Activated T-cell treated with anti-CD3 and anti-CD28 coated beads, Interleukin-2, amount 50 U/mL, for 24 hours (primary cell): ENCODE measurements around the gene NDUFB5.
A peak's percentile ranks its signal among the peaks of the same experiment; 100 is the strongest.

ENCODE experiments used
- DNase-seq: peaks from one replicate; pipeline ENCODE4 v3.0.0-alpha.2; 2020
- H3K27ac Mint-ChIP-seq: 2 replicates; pipeline ENCODE4 v1.8.0; 2020; ENCODE audit warnings: mild to moderate bottlenecking, mixed read lengths
- H3K27me3 Mint-ChIP-seq: 2 replicates; pipeline ENCODE4 v1.8.0; 2020; ENCODE audit warnings: mixed read lengths
- H3K36me3 Mint-ChIP-seq: 2 replicates; pipeline ENCODE4 v1.8.0; 2020; ENCODE audit warnings: low read depth, mixed read lengths
- H3K4me1 Mint-ChIP-seq: 2 replicates; pipeline ENCODE4 v1.8.0; 2020; ENCODE audit warnings: low read depth, mixed read lengths
- H3K4me3 Mint-ChIP-seq: 2 replicates; pipeline ENCODE4 v1.8.0; 2020; ENCODE audit warnings: mild to moderate bottlenecking, moderate library complexity, mixed read lengths
- H3K9me3 Mint-ChIP-seq: 2 replicates; pipeline ENCODE4 v1.8.0; 2020; ENCODE audit warnings: mixed read lengths

NDUFB5 gene

GRCh38 chr3:179604321-179605078, at the start of gene NDUFB5, which contains the start of gene MRPL47:
Gene NDUFB5, plus strand, starts transcription at chr3:179604794. Its CDS starts 22 bp downstream, at chr3:179604816.
Gene MRPL47, minus strand, starts transcription at chr3:179604638. Its CDS starts 14 bp downstream, at chr3:179604624.
- no peaks in the 10 kb centered on the region for H3K27me3 Mint-ChIP-seq
- H3K4me3 Mint-ChIP-seq: peak within 1 kb of the TSS; percentile 98
- no peaks in the 10 kb centered on the region for H3K9me3 Mint-ChIP-seq
- DNase-seq: peak; percentile 92
- H3K36me3 Mint-ChIP-seq: peaks cover 64% of the 10 kb centered on the region
- peak within 1 kb of the TSS; percentile 100 for H3K27ac Mint-ChIP-seq
- H3K4me1 Mint-ChIP-seq: peaks cover 43% of the 10 kb centered on the region

- Mint-ChIP-seq H3K27ac (no peak overlapping the region), H3K4me1 (peaks cover 11% of the 10 kb centered on the region), H3K9me3 (no peaks in the 10 kb centered on the region), H3K36me3 (peaks cover 8% of the 10 kb centered on the region), H3K27me3 (peaks cover 10% of the 10 kb centered on the region), H3K4me3 (no peak overlapping the region)
- peak; percentile 50 for DNase-seq
Measured at GRCh38 chr3:179558742-179559364, 45.7 kb upstream of the NDUFB5 start.

GRCh38 chr3:179560791-179561190, 43.8 kb upstream of the NDUFB5 start:
- Mint-ChIP-seq H3K27me3 (peaks cover 6% of the 10 kb centered on the region), H3K27ac (no peak overlapping the region), H3K36me3 (peaks cover 9% of the 10 kb centered on the region), H3K4me1 (peaks cover 28% of the 10 kb centered on the region), H3K9me3 (no peaks in the 10 kb centered on the region), H3K4me3 (no peak overlapping the region)
- DNase-seq: no peak

- H3K4me3 Mint-ChIP-seq: peak within 1 kb of the TSS; percentile 98
- H3K27ac Mint-ChIP-seq: peak within 1 kb of the TSS; percentile 99
- H3K27me3 Mint-ChIP-seq: peaks cover 6% of the 10 kb centered on the region
- no peaks in the 10 kb centered on the region for H3K9me3 Mint-ChIP-seq
- peaks cover 35% of the 10 kb centered on the region for H3K4me1 Mint-ChIP-seq
- peaks cover 9% of the 10 kb centered on the region for H3K36me3 Mint-ChIP-seq
- DNase-seq: peak; percentile 99
Measured at GRCh38 chr3:179562591-179563270, 41.9 kb upstream of the NDUFB5 start, which contains the start of gene ACTL6A. Gene ACTL6A, plus strand, starts transcription at chr3:179562926. Its CDS starts 167 bp downstream, at chr3:179563093.

- peak overlapping the region; percentile 98 for H3K4me3 Mint-ChIP-seq
- H3K9me3 Mint-ChIP-seq: no peaks in the 10 kb centered on the region
- H3K27ac Mint-ChIP-seq: peak overlapping the region; percentile 99
- peak; percentile 80 for DNase-seq
- peaks cover 10% of the 10 kb centered on the region for H3K36me3 Mint-ChIP-seq
- H3K4me1 Mint-ChIP-seq: peaks cover 36% of the 10 kb centered on the region
- H3K27me3 Mint-ChIP-seq: peaks cover 6% of the 10 kb centered on the region
Measured at GRCh38 chr3:179563271-179563783, 41.3 kb upstream of the NDUFB5 start.

GRCh38 chr3:179565496-179565895, 39.1 kb upstream of the NDUFB5 start:
- DNase-seq: no peak
- H3K9me3 Mint-ChIP-seq: no peaks in the 10 kb centered on the region
- peak overlapping the region; percentile 18 for H3K4me3 Mint-ChIP-seq
- no peaks in the 10 kb centered on the region for H3K27me3 Mint-ChIP-seq
- H3K4me1 Mint-ChIP-seq: peaks cover 39% of the 10 kb centered on the region
- H3K27ac Mint-ChIP-seq: peak overlapping the region; percentile 9
- H3K36me3 Mint-ChIP-seq: peaks cover 26% of the 10 kb centered on the region

- H3K4me1 Mint-ChIP-seq: no peaks in the 10 kb centered on the region
- peaks cover 90% of the 10 kb centered on the region for H3K36me3 Mint-ChIP-seq
- no peak overlapping the region for H3K4me3 Mint-ChIP-seq
- H3K27me3 Mint-ChIP-seq: no peaks in the 10 kb centered on the region
- no peaks in the 10 kb centered on the region for H3K9me3 Mint-ChIP-seq
- DNase-seq: no peak
- H3K27ac Mint-ChIP-seq: peak overlapping the region; percentile 7
Measured at GRCh38 chr3:179580992-179581391, 23.6 kb upstream of the NDUFB5 start.

- DNase-seq: no peak
- Mint-ChIP-seq H3K4me1 (peaks cover 13% of the 10 kb centered on the region), H3K36me3 (peaks cover 89% of the 10 kb centered on the region), H3K9me3 (no peaks in the 10 kb centered on the region), H3K27ac (peak overlapping the region; percentile 72), H3K27me3 (no peaks in the 10 kb centered on the region), H3K4me3 (no peak overlapping the region)
Measured at GRCh38 chr3:179589143-179589542, 15.5 kb upstream of the NDUFB5 start.

- Mint-ChIP-seq H3K4me1 (peaks cover 13% of the 10 kb centered on the region), H3K36me3 (peaks cover 89% of the 10 kb centered on the region), H3K27ac (peak overlapping the region; percentile 58), H3K4me3 (no peak overlapping the region), H3K9me3 (no peaks in the 10 kb centered on the region), H3K27me3 (no peaks in the 10 kb centered on the region)
- DNase-seq: no peak
Measured at GRCh38 chr3:179590669-179591068, 13.9 kb upstream of the NDUFB5 start.

- Mint-ChIP-seq H3K4me3 (no peak overlapping the region), H3K27me3 (no peaks in the 10 kb centered on the region), H3K4me1 (peaks cover 13% of the 10 kb centered on the region), H3K9me3 (no peaks in the 10 kb centered on the region), H3K27ac (peak overlapping the region; percentile 4), H3K36me3 (peaks cover 87% of the 10 kb centered on the region)
- no peak for DNase-seq
Measured at GRCh38 chr3:179591313-179591712, 13.3 kb upstream of the NDUFB5 start.

- H3K4me1 Mint-ChIP-seq: peaks cover 13% of the 10 kb centered on the region
- no peak overlapping the region for H3K4me3 Mint-ChIP-seq
- no peak for DNase-seq
- H3K27me3 Mint-ChIP-seq: no peaks in the 10 kb centered on the region
- H3K27ac Mint-ChIP-seq: no peak overlapping the region
- H3K9me3 Mint-ChIP-seq: no peaks in the 10 kb centered on the region
- peaks cover 81% of the 10 kb centered on the region for H3K36me3 Mint-ChIP-seq
Measured at GRCh38 chr3:179599531-179599930, 5.1 kb upstream of the NDUFB5 start.

GRCh38 chr3:179603321-179603720, 1.3 kb upstream of the NDUFB5 start:
- Mint-ChIP-seq H3K27ac (peak overlapping the region; percentile 100), H3K36me3 (peaks cover 68% of the 10 kb centered on the region), H3K4me3 (peak overlapping the region; percentile 98), H3K27me3 (no peaks in the 10 kb centered on the region), H3K4me1 (peaks cover 34% of the 10 kb centered on the region), H3K9me3 (no peaks in the 10 kb centered on the region)
- no peak for DNase-seq

GRCh38 chr3:179603831-179604230, 763 bp upstream of the NDUFB5 start:
- H3K36me3 Mint-ChIP-seq: peaks cover 66% of the 10 kb centered on the region
- H3K27me3 Mint-ChIP-seq: no peaks in the 10 kb centered on the region
- DNase-seq: no peak
- peak overlapping the region; percentile 98 for H3K4me3 Mint-ChIP-seq
- peak overlapping the region; percentile 100 for H3K27ac Mint-ChIP-seq
- H3K4me1 Mint-ChIP-seq: peaks cover 38% of the 10 kb centered on the region
- no peaks in the 10 kb centered on the region for H3K9me3 Mint-ChIP-seq

GRCh38 chr3:179606534-179607085, 2.0 kb downstream of the NDUFB5 start:
- no peaks in the 10 kb centered on the region for H3K9me3 Mint-ChIP-seq
- H3K4me1 Mint-ChIP-seq: peaks cover 48% of the 10 kb centered on the region
- peaks cover 54% of the 10 kb centered on the region for H3K36me3 Mint-ChIP-seq
- peak overlapping the region; percentile 98 for H3K4me3 Mint-ChIP-seq
- H3K27me3 Mint-ChIP-seq: no peaks in the 10 kb centered on the region
- H3K27ac Mint-ChIP-seq: peak overlapping the region; percentile 94
- DNase-seq: no peak
